GM12801 (cell line): ENCODE measurements around the gene FBXW12.

Experiments
- CTCF ChIP-seq: IDR thresholded peaks from one replicate; pipeline ENCODE4 v1.5.1; 2011; ENCODE audit warnings: control low read depth; ENCODE audit not compliant: insufficient read length; ENCODE audit errors: extremely low read depth

Gene FBXW12

GRCh38 chr3:48416091-48416505 is 44.1 kb downstream of the FBXW12 start:
- TF ChIP-seq CTCF = no peak

GRCh38 chr3:48416546-48416945 is 44.5 kb downstream of the FBXW12 start:
- TF ChIP-seq CTCF = no peak

- no peak for TF ChIP-seq CTCF
Measured at GRCh38 chr3:48417529-48418108, 45.6 kb downstream of the FBXW12 start.

- no peak for TF ChIP-seq CTCF
Measured at GRCh38 chr3:48418140-48418539, 46.1 kb downstream of the FBXW12 start.

GRCh38 chr3:48418651-48419050 is 46.6 kb downstream of the FBXW12 start:
- no peak for TF ChIP-seq CTCF

GRCh38 chr3:48419149-48419548 is 47.1 kb downstream of the FBXW12 start:
- TF ChIP-seq CTCF = no peak

- no peak for TF ChIP-seq CTCF
Measured at GRCh38 chr3:48419597-48419996, 47.6 kb downstream of the FBXW12 start.
